SK-N-MC (cell line): ENCODE measurements around the gene KRTAP9-6.

Experiments
- EZH2 ChIP-seq: fragments of 200-600 bp; sonication (generic); IDR thresholded peaks from one replicate; pipeline ENCODE4 v1.6.1; 2017; ENCODE audit warnings: antibody characterized with exemption
- POLR2AphosphoS5 ChIP-seq: IDR thresholded peaks from 2 replicates; pipeline ENCODE4 v1.6.1; 2012; ENCODE audit warnings: mild to moderate bottlenecking, low read depth, low read length, borderline replicate concordance

- TF ChIP-seq POLR2AphosphoS5 = no peak
- TF ChIP-seq EZH2 = no peak
Observed at GRCh38 chr17:41308918-41309359, 43.8 kb downstream of the KRTAP9-6 start, which contains the start of gene KRTAP16-1.
